Neuron (in vitro differentiated cells): ENCODE measurements around the gene SPPL2B.

Experiments used
- H2AFZ ChIP-seq: one replicate; pipeline ENCODE4 v1.6.1; 2013; ENCODE audit warnings: low read depth, mild to moderate bottlenecking, inconsistent platforms, low read length, moderate library complexity
- H3K27me3 ChIP-seq: one replicate; pipeline ENCODE4 v1.6.1; 2013; ENCODE audit warnings: low read length; ENCODE audit not compliant: insufficient read depth
- H3K36me3 ChIP-seq: one replicate; pipeline ENCODE4 v1.6.1; 2013; ENCODE audit warnings: low read length; ENCODE audit not compliant: insufficient read depth
- H3K4me1 ChIP-seq: one replicate; pipeline ENCODE4 v1.6.1; 2013; ENCODE audit warnings: low read length; ENCODE audit not compliant: insufficient read depth
- H3K4me3 ChIP-seq: 2 replicates; pipeline ENCODE4 v1.5.1; 2013; ENCODE audit warnings: mild to moderate bottlenecking, low read length, moderate library complexity
- H3K9me3 ChIP-seq: one replicate; pipeline ENCODE4 v1.6.1; 2013; ENCODE audit warnings: low read length

The SPPL2B gene

DNA sequence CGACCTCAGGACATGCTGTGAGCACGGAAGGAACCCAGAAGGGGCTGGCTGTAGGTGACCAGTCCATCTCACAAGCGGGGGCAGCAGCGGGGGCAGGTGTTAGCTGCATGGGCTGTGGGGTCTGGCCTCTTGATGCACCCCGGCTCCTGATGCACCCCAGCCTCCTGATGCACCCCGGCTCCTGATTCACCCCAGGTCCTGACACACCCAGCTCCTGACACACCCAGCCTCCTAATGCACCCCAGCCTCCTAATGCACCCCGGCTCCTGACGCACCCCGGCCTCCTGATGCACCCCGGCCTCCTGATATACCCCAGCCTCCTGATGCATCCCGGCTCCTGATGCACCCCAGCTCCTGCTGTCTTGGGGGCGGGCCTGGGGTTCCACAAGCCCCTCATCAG, 7.5 kb upstream of the SPPL2B start:
- Histone ChIP-seq H3K36me3 (peaks cover 34% of the 10 kb centered on the region), H3K27me3 (no peaks in the 10 kb centered on the region), H3K9me3 (no peaks in the 10 kb centered on the region), H2AFZ (no peak overlapping the region), H3K4me1 (peaks cover 16% of the 10 kb centered on the region), H3K4me3 (no peak overlapping the region)

- Histone ChIP-seq H3K36me3 (peaks cover 37% of the 10 kb centered on the region), H3K4me3 (no peak overlapping the region), H2AFZ (no peak overlapping the region), H3K4me1 (peaks cover 11% of the 10 kb centered on the region), H3K27me3 (no peaks in the 10 kb centered on the region), H3K9me3 (no peaks in the 10 kb centered on the region)
Measured at GRCh38 chr19:2321565-2322283, 6.8 kb upstream of the SPPL2B start.

GRCh38 chr19:2323707-2324106, 4.8 kb upstream of the SPPL2B start:
- Histone ChIP-seq H3K4me1 (peaks cover 17% of the 10 kb centered on the region), H3K9me3 (no peaks in the 10 kb centered on the region), H3K36me3 (peaks cover 40% of the 10 kb centered on the region), H3K27me3 (no peaks in the 10 kb centered on the region), H2AFZ (no peak overlapping the region), H3K4me3 (no peak overlapping the region)

DNA sequence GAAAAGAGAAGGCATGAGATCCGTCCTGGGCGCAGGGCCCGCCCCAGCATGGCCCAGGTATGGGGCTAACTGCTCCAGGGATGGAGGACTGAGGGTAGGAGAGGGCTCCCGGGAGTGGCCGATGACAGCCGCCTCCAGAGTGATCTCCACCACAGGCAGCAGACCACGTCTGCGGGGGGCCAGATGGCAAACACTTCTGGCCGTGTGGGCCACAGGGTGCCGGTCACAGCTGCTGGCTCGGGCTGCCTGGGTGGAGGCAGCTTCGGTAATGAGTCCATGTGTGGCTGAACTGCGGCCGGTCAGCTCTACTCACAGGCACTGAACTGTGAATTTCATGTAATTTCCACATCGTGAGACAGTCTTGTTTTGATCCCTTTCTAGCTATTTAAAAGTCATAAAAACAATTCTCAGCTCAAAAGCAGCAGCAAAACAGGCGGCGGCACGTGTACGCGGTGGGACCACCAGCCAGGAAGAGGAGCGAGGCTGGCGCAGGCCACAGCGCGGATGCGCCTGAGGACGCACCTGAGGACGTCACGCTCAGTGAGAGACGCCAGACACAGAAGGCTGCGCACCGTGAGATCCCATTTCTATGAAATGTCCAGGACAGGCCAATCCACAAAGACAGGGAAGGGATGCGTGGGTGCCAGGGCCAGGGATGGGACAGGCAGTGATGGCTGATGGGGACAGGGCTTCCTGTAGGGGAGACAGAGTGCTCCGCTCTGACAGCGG, 4.1 kb upstream of the SPPL2B start:
- Histone ChIP-seq H2AFZ (no peak overlapping the region), H3K27me3 (no peaks in the 10 kb centered on the region), H3K36me3 (peaks cover 40% of the 10 kb centered on the region), H3K9me3 (no peaks in the 10 kb centered on the region), H3K4me3 (no peak overlapping the region), H3K4me1 (peaks cover 19% of the 10 kb centered on the region)

- Histone ChIP-seq H2AFZ (no peak overlapping the region), H3K27me3 (no peaks in the 10 kb centered on the region), H3K9me3 (no peaks in the 10 kb centered on the region), H3K4me1 (peaks cover 29% of the 10 kb centered on the region), H3K4me3 (no peak overlapping the region), H3K36me3 (peaks cover 40% of the 10 kb centered on the region)
Measured at GRCh38 chr19:2325281-2326046, 3.0 kb upstream of the SPPL2B start.

- no peak overlapping the region for H3K4me3 ChIP-seq
- H3K27me3 ChIP-seq, result no peaks in the 10 kb centered on the region
- peaks cover 36% of the 10 kb centered on the region for H3K36me3 ChIP-seq
- H2AFZ ChIP-seq, result no peak overlapping the region
- no peaks in the 10 kb centered on the region for H3K9me3 ChIP-seq
- H3K4me1 ChIP-seq, result peaks cover 39% of the 10 kb centered on the region
Measured at GRCh38 chr19:2326699-2327360, 1.7 kb upstream of the SPPL2B start.

GRCh38 chr19:2327773-2328400, 597 bp upstream of the SPPL2B start:
- Histone ChIP-seq H2AFZ (peak overlapping the region; percentile 33), H3K4me3 (peak overlapping the region; percentile 62), H3K4me1 (peaks cover 44% of the 10 kb centered on the region), H3K27me3 (no peaks in the 10 kb centered on the region), H3K36me3 (peaks cover 28% of the 10 kb centered on the region), H3K9me3 (no peaks in the 10 kb centered on the region)

GRCh38 chr19:2329149-2329478, 630 bp downstream of the SPPL2B start:
- H3K27me3 ChIP-seq, result no peaks in the 10 kb centered on the region
- peaks cover 21% of the 10 kb centered on the region for H3K36me3 ChIP-seq
- no peak overlapping the region for H2AFZ ChIP-seq
- peaks cover 44% of the 10 kb centered on the region for H3K4me1 ChIP-seq
- peak overlapping the region; percentile 62 for H3K4me3 ChIP-seq
- H3K9me3 ChIP-seq, result no peaks in the 10 kb centered on the region

DNA sequence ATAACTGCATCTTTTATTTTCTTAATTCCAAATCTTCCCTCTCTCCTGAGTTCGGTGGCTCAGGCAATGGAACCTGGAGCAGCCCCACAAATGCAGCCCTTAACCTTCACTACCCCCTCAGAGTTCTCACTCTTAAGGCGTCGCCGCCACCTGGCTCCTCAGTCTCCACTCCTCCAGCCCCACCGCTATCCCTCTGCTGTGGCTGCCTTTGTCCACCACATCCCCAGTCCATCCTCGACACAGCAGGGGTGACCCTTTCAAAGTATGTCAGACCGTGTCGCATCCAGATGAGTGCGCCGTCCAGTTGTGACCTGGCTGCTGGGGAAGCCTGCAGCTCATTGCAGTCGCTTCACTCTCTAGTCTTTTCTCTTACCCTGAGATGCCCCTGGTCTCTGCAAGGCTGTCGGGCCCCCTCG, 1.0 kb downstream of the SPPL2B start:
- Histone ChIP-seq H3K36me3 (peaks cover 17% of the 10 kb centered on the region), H3K27me3 (no peaks in the 10 kb centered on the region), H3K4me3 (peak overlapping the region; percentile 62), H3K9me3 (no peaks in the 10 kb centered on the region), H2AFZ (no peak overlapping the region), H3K4me1 (peaks cover 42% of the 10 kb centered on the region)

GRCh38 chr19:2330255-2330631, 1.8 kb downstream of the SPPL2B start:
- H3K4me3 ChIP-seq, result no peak overlapping the region

GRCh38 chr19:2330632-2331284, 2.3 kb downstream of the SPPL2B start:
- peaks cover 39% of the 10 kb centered on the region for H3K4me1 ChIP-seq
- no peak overlapping the region for H2AFZ ChIP-seq
- H3K27me3 ChIP-seq, result no peaks in the 10 kb centered on the region
- peaks cover 11% of the 10 kb centered on the region for H3K36me3 ChIP-seq
- H3K4me3 ChIP-seq, result no peak overlapping the region
- H3K9me3 ChIP-seq, result no peaks in the 10 kb centered on the region

More at GRCh38 chr19:2330255-2330631, 1.8 kb downstream of the SPPL2B start:
- Histone ChIP-seq H3K27me3 (no peaks in the 10 kb centered on the region), H3K36me3 (peaks cover 12% of the 10 kb centered on the region), H3K9me3 (no peaks in the 10 kb centered on the region), H2AFZ (no peak overlapping the region), H3K4me1 (peaks cover 39% of the 10 kb centered on the region)

DNA sequence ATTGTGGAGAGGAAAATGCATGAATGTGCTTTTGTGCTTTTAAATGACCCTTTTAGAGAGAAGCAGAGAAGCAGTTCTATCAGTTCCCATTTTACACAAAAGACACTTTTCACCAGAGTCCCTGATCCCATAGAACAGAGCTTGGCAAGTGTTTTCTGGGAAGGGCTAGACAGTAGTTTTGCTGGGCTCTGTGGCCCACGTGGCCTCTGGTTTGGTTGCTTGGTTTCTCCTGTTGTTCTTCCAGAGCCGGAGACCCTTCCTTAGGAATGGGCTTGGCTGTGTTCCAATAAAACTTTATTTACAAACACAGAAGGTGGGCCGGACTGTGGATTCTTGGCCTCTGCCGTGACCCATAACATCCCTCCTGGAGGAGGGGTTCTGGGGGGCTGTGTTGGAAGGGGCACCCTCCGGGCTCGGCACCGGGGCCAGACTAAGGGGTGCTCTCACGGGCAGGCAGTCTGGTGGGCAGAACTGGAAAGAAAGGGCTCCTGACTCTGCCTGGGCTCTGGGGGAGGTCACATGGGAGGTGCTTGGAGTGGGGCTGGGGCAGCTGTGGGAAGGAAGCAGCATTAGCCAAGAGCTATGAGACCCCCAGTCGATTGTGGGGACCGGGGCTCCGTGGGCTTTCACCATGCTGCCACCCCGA, 3.2 kb downstream of the SPPL2B start:
- Histone ChIP-seq H3K27me3 (no peaks in the 10 kb centered on the region), H3K4me1 (peaks cover 41% of the 10 kb centered on the region), H3K4me3 (no peak overlapping the region), H2AFZ (no peak overlapping the region), H3K9me3 (no peaks in the 10 kb centered on the region), H3K36me3 (peaks cover 5% of the 10 kb centered on the region)
